H9 (cell line): ENCODE measurements around the gene RBM33. TPM values are rescaled to one million over a fixed set of nuclear protein-coding genes. Genes with fewer than 3 reads are reported as not detected.

Experiments used
- DNase-seq: peaks from one replicate; pipeline ENCODE4 v3.0.0-alpha.2; 2017
- H2AFZ ChIP-seq: one replicate; pipeline ENCODE4 v1.6.1; 2013; ENCODE audit warnings: mild to moderate bottlenecking, low read length, control low read depth, moderate library complexity
- H2AK5ac ChIP-seq: 2 replicates; pipeline ENCODE4 v1.6.1; 2013; ENCODE audit warnings: low read length, control low read depth, mixed read lengths; ENCODE audit not compliant: insufficient read length
- H2BK120ac ChIP-seq: one replicate; pipeline ENCODE4 v1.6.1; 2013; ENCODE audit warnings: low read depth, mild to moderate bottlenecking, low read length, control low read depth, inconsistent platforms; ENCODE audit not compliant: poor library complexity, severe bottlenecking
- H2BK12ac ChIP-seq: 2 replicates; pipeline ENCODE4 v1.6.1; 2013; ENCODE audit warnings: low read length, control low read depth, mixed read lengths, low read depth; ENCODE audit not compliant: insufficient read length
- H2BK15ac ChIP-seq: 2 replicates; pipeline ENCODE4 v1.6.1; 2013; ENCODE audit warnings: low read depth, low read length, control low read depth
- H2BK20ac ChIP-seq: one replicate; pipeline ENCODE4 v1.6.1; 2013; ENCODE audit warnings: low read depth, mild to moderate bottlenecking, low read length, control low read depth, inconsistent platforms; ENCODE audit not compliant: poor library complexity, severe bottlenecking
- H2BK5ac ChIP-seq: 2 replicates; pipeline ENCODE4 v1.6.1; 2013; ENCODE audit warnings: low read length, control low read depth, mixed read lengths; ENCODE audit not compliant: insufficient read length
- H3K14ac ChIP-seq: 2 replicates; pipeline ENCODE4 v1.6.1; 2013; ENCODE audit warnings: low read length, control low read depth; ENCODE audit not compliant: insufficient read depth
- H3K18ac ChIP-seq: 2 replicates; pipeline ENCODE4 v1.6.1; 2013; ENCODE audit warnings: low read depth, mild to moderate bottlenecking, mixed read lengths, low read length, control low read depth; ENCODE audit not compliant: insufficient read length
- H3K23ac ChIP-seq: 2 replicates; pipeline ENCODE4 v1.6.1; 2013; ENCODE audit warnings: low read length, control low read depth, mixed read lengths, low read depth; ENCODE audit not compliant: insufficient read length
- H3K23me2 ChIP-seq: 2 replicates; pipeline ENCODE4 v1.6.1; 2013; ENCODE audit warnings: low read depth, mild to moderate bottlenecking, mixed read lengths, low read length, control low read depth; ENCODE audit not compliant: insufficient read length, poor library complexity, severe bottlenecking
- H3K27ac ChIP-seq: 2 replicates; pipeline ENCODE4 v1.5.1; 2013; ENCODE audit warnings: low read length, control low read depth, mixed read lengths, low read depth; ENCODE audit not compliant: insufficient read length
- H3K27me3 ChIP-seq: 2 replicates; pipeline ENCODE4 v1.6.1; 2013; ENCODE audit warnings: low read length, control low read depth, inconsistent platforms; ENCODE audit not compliant: insufficient read depth
- H3K4ac ChIP-seq: 2 replicates; pipeline ENCODE4 v1.6.1; 2013; ENCODE audit warnings: low read depth, mild to moderate bottlenecking, control low read depth, inconsistent platforms, low read length, moderate library complexity
- H3K4me1 ChIP-seq: 2 replicates; pipeline ENCODE4 v1.6.1; 2013; ENCODE audit warnings: low read length, control low read depth, inconsistent platforms; ENCODE audit not compliant: insufficient read depth
- H3K4me2 ChIP-seq: 2 replicates; pipeline ENCODE4 v1.6.1; 2013; ENCODE audit warnings: low read length, control low read depth, mixed read lengths; ENCODE audit not compliant: insufficient read length, insufficient read depth
- H3K56ac ChIP-seq: 2 replicates; pipeline ENCODE4 v1.6.1; 2013; ENCODE audit warnings: low read depth, mild to moderate bottlenecking, mixed read lengths, low read length, control low read depth; ENCODE audit not compliant: insufficient read length
- H3K79me1 ChIP-seq: 2 replicates; pipeline ENCODE4 v1.6.1; 2013; ENCODE audit warnings: low read depth, mild to moderate bottlenecking, moderate library complexity, low read length, control low read depth, inconsistent platforms; ENCODE audit not compliant: insufficient read depth, poor library complexity, severe bottlenecking
- H3K79me2 ChIP-seq: 2 replicates; pipeline ENCODE4 v1.6.1; 2013; ENCODE audit warnings: low read length, control low read depth, inconsistent platforms; ENCODE audit not compliant: insufficient read depth
- H3K9ac ChIP-seq: 2 replicates; pipeline ENCODE4 v1.6.1; 2013; ENCODE audit warnings: low read length, control low read depth, mixed read lengths; ENCODE audit not compliant: insufficient read length; ENCODE audit errors: extremely low read depth
- H3K9me3 ChIP-seq: one replicate; pipeline ENCODE4 v1.6.1; 2013; ENCODE audit warnings: low read depth, low read length, inconsistent platforms; ENCODE audit not compliant: control insufficient read depth
- H3T11ph ChIP-seq: one replicate; pipeline ENCODE4 v1.6.1; 2013; ENCODE audit warnings: mild to moderate bottlenecking, low read length, control low read depth, inconsistent platforms
- H4K20me1 ChIP-seq: one replicate; pipeline ENCODE4 v1.6.1; 2013; ENCODE audit not compliant: control insufficient read depth, insufficient read length, insufficient read depth
- H4K5ac ChIP-seq: 2 replicates; pipeline ENCODE4 v1.6.1; 2013; ENCODE audit warnings: low read depth, mild to moderate bottlenecking, mixed read lengths, low read length, control low read depth; ENCODE audit not compliant: insufficient read length
- H4K8ac ChIP-seq: replicated peaks from 2 replicates; pipeline ENCODE4 v1.6.1; 2013; ENCODE audit warnings: low read length, control low read depth, mixed read lengths, low read depth; ENCODE audit not compliant: insufficient read length
- H4K91ac ChIP-seq: 2 replicates; pipeline ENCODE4 v1.6.1; 2013; ENCODE audit warnings: low read depth, mild to moderate bottlenecking, moderate library complexity, mixed read lengths, low read length, control low read depth; ENCODE audit not compliant: insufficient read length
- H3K27ac Mint-ChIP-seq, 3 experiments: 2 replicates in 2 of 3; 3 replicates in 1 of 3; pipeline ENCODE4 v1.8.0; 2020 to 2021; ENCODE audit warnings: mixed read lengths in 3 of 3, mild to moderate bottlenecking in 1 of 3, moderate library complexity in 1 of 3
- H3K27me3 Mint-ChIP-seq: 2 replicates; pipeline ENCODE4 v1.8.0; 2021; ENCODE audit warnings: low read depth, mild to moderate bottlenecking, moderate library complexity, mixed read lengths
- H3K36me3 Mint-ChIP-seq, 3 experiments: 2 replicates in 2 of 3; 3 replicates in 1 of 3; pipeline ENCODE4 v1.8.0; 2020 to 2021; ENCODE audit warnings: low read depth in 3 of 3, mixed read lengths in 3 of 3; ENCODE audit not compliant: insufficient read depth in 1 of 3
- H3K4me1 Mint-ChIP-seq, 2 experiments: 2 replicates each; pipeline ENCODE4 v1.8.0; 2020; ENCODE audit warnings: mixed read lengths in 2 of 2
- H3K4me3 Mint-ChIP-seq, 2 experiments: 2 replicates in 1 of 2; 3 replicates in 1 of 2; pipeline ENCODE4 v1.8.0; 2020 to 2021; ENCODE audit warnings: mild to moderate bottlenecking in 2 of 2, mixed read lengths in 2 of 2, moderate library complexity in 1 of 2
- H3K9me3 Mint-ChIP-seq, 2 experiments: 2 replicates in 1 of 2; 3 replicates in 1 of 2; pipeline ENCODE4 v1.8.0; 2020; ENCODE audit warnings: mild to moderate bottlenecking in 2 of 2, mixed read lengths in 2 of 2, moderate library complexity in 1 of 2
- WGBS: extraction: QIAGEN DNeasy Blood & Tissue Kit; methylation state at CpG from one replicate; pipeline ENCODE4 v1.1.7; 2013; ENCODE audit warnings: missing lambda C conversion rate, low lambda C conversion rate, mixed read lengths; ENCODE audit not compliant: insufficient read length; ENCODE audit errors: extremely low coverage; 5-methylcytosine and 5-hydroxymethylcytosine counted together
- total RNA-seq: library from RNA; stranded (reverse); gene quantifications from 2 replicates; pipeline ENCODE4 v1.2.1, GENCODE V29; 2021
- TF ChIP-seq, protein P1 (sequence below): fragments of 200-600 bp; sonication (generic); conservative IDR thresholded peaks from 3 replicates; pipeline ENCODE4 v1.8.0; 2021; ENCODE audit warnings: antibody characterized with exemption, mild to moderate bottlenecking

Gene RBM33
- total RNA-seq, 1 experiment from 2014 or later: 71.3 TPM

DNA sequence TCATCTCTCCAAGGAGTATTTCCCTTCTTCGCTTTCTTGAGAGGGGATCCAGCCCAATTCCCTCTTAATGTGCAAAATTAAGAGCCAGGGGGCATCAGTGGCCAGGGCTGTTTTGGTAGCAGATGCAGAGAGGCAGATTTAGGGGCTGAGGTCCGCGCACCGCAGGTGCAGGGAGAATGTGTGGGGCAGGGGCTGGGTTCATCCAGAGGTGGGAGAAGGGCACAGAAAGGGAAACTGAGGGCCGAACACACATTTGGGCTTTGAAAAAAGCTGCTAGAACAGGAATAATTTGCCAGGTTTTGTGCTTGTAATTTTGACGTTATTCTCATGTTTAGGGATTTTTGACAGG is 174.3 kb downstream of the RBM33 start:
- H2BK120ac ChIP-seq: no peak overlapping the region
- no peak overlapping the region for H3K27ac ChIP-seq
- H2BK15ac ChIP-seq: no peak overlapping the region
- no peaks in the 10 kb centered on the region for H4K20me1 ChIP-seq
- no peak overlapping the region for H3K23ac ChIP-seq
- H3K9me3 ChIP-seq: no peaks in the 10 kb centered on the region
- TF ChIP-seq, protein P1, sequence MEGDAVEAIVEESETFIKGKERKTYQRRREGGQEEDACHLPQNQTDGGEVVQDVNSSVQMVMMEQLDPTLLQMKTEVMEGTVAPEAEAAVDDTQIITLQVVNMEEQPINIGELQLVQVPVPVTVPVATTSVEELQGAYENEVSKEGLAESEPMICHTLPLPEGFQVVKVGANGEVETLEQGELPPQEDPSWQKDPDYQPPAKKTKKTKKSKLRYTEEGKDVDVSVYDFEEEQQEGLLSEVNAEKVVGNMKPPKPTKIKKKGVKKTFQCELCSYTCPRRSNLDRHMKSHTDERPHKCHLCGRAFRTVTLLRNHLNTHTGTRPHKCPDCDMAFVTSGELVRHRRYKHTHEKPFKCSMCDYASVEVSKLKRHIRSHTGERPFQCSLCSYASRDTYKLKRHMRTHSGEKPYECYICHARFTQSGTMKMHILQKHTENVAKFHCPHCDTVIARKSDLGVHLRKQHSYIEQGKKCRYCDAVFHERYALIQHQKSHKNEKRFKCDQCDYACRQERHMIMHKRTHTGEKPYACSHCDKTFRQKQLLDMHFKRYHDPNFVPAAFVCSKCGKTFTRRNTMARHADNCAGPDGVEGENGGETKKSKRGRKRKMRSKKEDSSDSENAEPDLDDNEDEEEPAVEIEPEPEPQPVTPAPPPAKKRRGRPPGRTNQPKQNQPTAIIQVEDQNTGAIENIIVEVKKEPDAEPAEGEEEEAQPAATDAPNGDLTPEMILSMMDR: no peak
- H3K79me1 ChIP-seq: no peaks in the 10 kb centered on the region
- H3K18ac ChIP-seq: no peak overlapping the region
- no peaks in the 10 kb centered on the region for H3K79me2 ChIP-seq
- H2AK5ac ChIP-seq: no peak overlapping the region
- H3K9ac ChIP-seq: no peak overlapping the region
- no peak overlapping the region for H3K4ac ChIP-seq
- H4K91ac ChIP-seq: no peak overlapping the region
- no peak overlapping the region for H4K5ac ChIP-seq
- H4K8ac ChIP-seq: no peak overlapping the region
- H2BK12ac ChIP-seq: no peak overlapping the region
- H2AFZ ChIP-seq: no peak overlapping the region
- Mint-ChIP-seq H3K36me3 (no peaks in the 10 kb centered on the region; a peak in 1 of 7 replicates), H3K27ac (no peak overlapping the region), H3K9me3 (no peaks in the 10 kb centered on the region), H3K4me3 (no peak overlapping the region; a peak in 1 of 5 replicates), H3K27me3 (peaks cover 34% of the 10 kb centered on the region), H3K4me1 (peaks cover 0 to 12% of the 10 kb centered on the region in 2 experiments; a peak in 2 of 4 replicates)
- H3K4me1 ChIP-seq: no peaks in the 10 kb centered on the region
- no peak overlapping the region for H3K14ac ChIP-seq
- peaks cover 11% of the 10 kb centered on the region for H3K27me3 ChIP-seq
- no peak overlapping the region for H3K56ac ChIP-seq
- WGBS: no CpG with 5 or more reads among the region's 6 CpGs
- H2BK20ac ChIP-seq: no peak overlapping the region
- DNase-seq: no peak
- H2BK5ac ChIP-seq: no peak overlapping the region
- H3K4me2 ChIP-seq: no peak overlapping the region
- H3K23me2 ChIP-seq: peaks cover 3% of the 10 kb centered on the region
- no peak overlapping the region for H3T11ph ChIP-seq
